ENCODE measurements around the gene DCDC2.
"Not testable (repeated sequence)": the region's sequence is repeated elsewhere in the genome, so short reads cannot be mapped to it uniquely, and the experiment has no call there.

The DCDC2 gene

DNA sequence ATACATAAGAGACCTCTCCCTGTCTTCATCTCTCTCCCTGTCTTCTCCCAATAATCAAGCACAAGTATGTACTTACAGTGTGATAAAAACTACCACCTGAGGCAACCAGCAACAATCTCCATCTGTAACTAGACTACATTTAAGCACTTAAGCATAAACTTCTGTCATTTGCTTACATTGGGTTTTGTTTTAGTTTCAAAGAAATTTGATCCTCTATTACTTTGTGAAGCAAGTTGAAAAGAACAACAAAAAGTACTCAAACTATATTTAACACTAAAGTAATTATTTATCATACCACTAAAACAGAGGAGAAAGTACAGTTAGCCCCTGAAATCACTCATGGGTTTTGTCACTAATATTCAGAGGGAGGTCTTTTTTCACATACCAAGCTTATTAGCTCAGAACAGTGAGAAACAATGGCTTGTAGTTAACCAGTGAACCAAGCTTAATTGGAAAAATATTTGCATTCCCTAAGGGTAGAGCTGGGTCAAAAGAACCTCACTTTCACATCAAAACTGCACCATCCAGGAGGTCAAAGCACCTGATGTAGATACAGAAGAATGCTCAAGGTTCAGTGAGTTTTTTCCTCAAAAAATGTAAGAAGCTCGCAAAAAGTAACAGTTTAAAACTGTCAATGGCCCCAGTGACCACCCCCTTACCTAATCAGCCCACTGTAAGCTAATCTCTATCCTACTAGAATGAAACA, 34.1 kb downstream of the DCDC2 start:
- DNase-seq: no peak

DNA sequence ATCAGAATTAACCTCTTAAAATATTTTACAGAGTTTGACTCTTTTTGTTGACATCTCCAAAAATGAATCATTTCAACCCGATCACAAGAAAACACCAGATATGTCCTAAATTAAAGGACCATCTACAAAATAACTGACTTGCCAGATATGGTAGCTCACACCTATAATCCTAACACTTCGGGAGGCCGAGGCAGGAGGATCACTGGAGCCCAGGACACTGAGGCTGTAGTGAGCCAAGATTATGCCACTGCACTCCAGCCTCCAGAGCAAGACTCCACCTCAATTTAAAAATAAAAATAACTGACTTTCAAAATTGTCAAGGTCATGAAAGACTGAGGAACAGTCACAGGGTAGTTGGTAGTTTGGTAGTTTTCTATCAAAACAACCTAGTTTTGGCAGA, 34.9 kb downstream of the DCDC2 start:
- no peak for DNase-seq

DNA sequence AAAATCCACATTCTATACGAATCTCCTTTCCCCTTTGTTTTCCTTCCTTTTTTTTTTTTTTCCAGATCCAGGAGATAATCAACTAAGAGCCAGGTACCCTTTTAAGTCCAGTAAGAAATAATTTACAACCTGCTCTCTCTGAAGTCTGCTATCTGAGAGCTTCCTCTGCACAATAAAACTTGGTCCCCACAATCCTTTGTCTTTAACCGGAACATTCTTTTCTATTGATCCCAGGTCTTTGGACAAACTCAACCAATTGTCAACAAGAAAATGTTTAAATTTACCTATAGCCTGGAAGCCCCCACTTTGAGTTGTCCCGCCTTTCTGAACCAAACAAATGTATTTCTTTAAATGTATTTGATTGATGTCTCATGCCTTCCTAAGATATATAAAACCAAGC, 35.4 kb downstream of the DCDC2 start:
- not testable (repeated sequence) for DNase-seq

DNA sequence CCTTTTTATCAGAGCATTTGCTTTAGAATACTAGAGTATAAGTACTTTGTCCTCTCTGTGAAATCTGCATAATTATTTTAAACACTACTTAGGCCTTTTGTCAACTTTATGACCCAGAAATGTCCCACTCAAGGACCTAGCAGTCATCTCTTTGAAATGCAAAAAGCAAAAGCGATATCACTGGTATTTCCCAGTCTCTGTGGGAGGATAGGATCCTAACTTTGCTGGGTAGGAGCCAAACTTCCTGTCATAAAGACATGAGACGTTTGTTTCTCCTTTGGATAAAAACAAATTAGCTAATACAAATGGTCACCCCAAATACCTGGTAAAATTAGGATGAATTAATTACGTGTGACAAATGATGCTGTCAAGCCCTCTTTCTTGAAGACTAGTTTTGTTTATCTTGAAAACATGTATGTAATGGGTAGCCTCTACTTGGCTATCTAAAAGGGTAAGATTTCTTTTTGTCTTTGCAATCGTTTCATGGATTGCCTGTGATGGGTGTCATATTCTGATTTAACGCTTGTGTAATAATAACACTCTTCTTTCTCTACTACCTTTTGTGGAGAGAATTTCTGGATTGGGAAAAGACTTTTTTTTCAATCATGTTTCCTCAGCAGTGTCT, 36.2 kb downstream of the DCDC2 start:
- DNase-seq: no peak

DNA sequence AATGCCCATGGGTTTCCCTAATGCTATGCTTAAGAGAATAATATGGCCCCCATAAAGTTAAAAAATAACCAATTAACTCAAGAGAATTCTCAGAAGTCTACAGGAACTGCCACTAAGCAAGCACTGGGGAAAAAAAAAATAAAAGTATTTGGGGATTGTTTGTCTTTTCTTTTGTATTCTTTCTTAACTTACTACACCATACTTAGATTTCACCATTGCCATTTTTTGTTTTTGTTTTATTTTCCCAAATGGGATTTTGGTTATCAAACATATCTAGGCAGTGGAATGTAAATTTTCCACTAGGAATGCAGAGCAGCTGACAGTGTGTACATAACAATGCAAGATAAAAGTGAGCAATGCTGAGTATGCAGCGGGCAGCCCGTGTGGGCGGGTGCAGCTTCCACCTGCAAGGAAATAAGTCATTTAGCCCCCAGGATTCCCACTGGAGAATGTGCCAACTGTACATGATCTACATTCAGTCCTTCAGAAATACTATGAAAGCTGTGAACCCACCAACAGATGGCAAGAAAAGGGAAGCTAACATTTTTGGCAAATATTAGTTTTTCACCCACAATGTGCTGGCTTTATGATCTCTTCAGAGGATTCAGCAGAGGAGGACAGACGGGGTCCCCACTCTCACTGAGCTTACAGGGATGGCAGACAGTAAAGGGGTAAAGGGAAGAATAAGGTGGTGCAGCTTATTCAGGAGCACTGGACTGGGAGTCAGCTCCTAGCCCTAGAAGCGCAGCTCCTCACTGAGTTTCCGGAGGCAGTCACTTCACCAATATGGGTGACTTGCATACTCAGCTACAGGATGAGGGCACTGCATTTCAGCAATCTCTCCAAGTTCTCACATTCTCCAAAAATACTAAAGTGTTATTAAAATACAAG, 44.4 kb downstream of the DCDC2 start:
- DNase-seq: no peak

DNA sequence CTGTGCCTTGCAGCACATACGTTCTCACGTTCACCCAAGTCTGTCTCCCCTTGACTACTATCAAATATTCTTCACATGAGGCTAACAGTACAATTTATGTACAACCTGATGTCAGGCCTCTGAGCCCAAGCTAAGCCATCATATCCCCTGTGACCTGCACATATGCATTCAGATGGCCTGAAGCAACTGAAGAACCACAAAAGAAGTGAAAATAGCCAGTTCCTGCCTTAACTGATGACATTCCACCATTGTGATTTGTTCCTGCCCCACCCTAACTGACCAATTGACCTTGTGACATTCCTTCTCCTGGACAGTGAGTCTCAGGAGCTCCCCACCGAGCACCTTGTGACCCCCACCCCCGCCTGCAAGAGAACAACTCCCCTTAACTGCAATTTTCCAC, 46.1 kb downstream of the DCDC2 start:
- DNase-seq: not testable (repeated sequence)

DNA sequence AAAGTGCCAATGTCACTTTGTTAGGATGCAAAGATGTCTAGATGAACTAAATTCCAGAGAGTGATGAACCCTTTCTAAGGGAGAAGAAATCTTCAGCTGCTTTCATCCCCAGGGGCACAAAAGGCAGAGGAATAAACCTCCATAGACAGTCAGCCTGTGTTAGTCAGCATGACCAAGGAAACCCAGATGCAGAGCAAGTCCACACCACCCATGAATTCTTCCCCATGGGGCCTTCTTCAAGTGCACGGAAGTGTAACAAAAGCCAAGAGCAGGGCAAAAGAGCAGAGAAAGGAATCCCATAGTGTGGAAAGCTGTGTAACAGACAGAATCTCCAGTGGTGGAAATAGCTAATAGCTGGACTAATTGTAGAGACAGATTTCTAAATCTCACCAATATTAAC, 50.0 kb downstream of the DCDC2 start:
- no peak for DNase-seq

DNA sequence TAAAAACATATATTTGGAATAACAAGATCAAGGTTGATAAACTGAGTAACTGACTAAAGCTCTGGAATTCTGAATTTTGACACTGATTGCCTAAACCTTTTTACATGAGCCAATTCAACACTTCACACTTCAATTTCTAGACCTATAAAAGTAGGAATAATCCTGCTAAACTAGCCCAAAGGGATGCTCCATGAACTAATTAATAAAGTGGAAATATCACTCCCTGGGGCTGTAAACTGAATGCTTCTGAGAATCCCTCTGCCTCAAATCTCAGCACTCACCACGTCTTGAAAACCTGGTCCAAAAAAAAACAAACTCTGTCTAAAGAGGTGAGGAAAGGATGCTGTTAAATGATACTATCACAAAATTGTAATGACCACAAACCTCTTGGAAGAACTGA, 50.9 kb downstream of the DCDC2 start:
- DNase-seq: no peak

DNA sequence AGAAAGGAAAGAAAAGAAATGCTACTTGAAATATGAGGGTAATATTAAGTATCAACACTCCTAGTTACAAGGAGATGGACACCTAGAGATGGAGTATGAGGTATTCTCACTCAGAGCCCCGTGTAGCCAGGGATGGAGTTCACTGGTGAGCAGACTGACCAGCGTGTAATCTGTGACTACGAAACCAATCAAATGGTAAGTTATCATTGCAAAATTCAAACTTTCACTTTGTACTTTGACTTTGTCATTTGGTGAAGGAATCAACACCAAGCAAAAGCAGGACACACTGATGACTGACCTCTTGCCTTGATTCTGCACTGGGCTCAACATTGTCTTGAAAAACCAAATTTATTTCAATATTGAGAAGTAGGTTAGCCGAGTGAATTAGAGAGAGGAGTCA, 51.8 kb downstream of the DCDC2 start:
- no peak for DNase-seq

DNA sequence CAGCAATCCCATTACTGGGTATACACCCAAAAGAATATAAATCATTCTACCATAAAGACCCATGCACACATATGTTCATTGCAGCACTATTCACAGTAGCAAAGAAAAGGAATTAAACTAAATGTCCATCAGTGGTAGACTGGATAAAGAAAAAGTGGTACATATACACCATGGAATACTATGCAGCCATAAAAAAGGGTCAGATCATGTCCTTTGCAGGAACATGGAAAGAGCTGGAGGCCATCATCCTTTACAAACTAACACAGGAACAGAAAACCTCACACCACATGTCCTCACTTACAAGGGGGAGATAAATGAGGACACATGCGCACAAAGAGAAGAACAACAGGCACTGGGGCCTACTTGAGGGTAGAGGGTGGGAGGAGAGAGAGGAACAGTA, 60.9 kb downstream of the DCDC2 start:
- no peak for DNase-seq

DNA sequence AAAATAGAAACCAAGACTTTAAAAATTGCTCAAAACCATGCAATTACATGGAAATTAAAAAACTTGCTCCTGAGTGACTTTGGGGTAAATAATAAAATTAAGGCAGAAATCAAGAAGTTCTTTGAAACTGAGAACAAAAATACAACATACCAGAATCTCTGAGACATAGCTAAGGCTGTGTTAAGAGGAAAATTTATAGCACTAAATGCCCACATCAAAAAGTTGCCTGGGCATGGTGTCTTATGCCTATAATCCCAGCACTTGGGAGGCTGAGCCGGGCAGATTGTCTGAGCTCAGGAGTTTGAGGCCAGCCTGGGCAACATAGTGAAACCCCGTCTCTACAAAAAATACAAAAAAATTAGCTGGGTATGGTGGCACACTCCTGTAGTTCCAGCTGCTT, 64.0 kb downstream of the DCDC2 start:
- DNase-seq: not testable (repeated sequence)

DNA sequence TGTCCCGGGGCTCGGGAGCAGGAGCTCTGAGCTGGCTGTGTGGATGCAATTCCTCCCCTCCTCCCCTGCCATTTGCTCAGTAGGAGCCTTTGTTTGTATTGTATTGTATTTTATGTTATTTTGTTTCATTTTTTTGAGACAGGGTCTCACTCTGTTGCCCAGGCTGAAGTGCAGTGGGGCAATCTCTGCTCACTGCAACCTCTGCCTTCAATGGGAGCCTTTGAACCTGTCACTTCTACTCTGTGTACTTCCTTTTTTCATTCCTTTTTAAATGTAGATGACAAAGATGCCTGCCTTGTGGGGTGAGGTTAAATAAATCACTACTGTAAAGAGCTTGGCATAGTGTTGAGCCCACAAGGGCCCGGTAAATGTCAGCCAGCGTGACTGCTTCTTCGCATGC, 70.6 kb downstream of the DCDC2 start:
- no peak for DNase-seq

DNA sequence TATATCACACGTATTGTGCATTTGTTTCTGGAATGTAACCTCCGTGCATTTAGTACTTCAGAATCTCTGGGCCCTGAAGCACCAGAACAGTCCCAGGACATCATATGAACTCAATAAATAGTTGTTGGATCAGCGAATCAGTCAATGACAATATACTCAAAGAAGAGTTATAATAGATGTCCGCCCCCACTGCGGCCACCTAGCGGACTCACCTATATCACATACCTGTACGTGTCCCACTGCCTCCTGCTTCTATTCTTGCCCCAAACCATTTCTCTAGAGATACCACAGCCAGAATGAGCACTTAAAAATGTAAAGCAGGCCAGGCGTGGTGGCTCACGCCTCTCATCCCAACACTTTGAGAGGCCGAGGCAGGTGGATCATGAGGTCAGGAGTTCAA, 73.9 kb downstream of the DCDC2 start:
- no peak for DNase-seq

DNA sequence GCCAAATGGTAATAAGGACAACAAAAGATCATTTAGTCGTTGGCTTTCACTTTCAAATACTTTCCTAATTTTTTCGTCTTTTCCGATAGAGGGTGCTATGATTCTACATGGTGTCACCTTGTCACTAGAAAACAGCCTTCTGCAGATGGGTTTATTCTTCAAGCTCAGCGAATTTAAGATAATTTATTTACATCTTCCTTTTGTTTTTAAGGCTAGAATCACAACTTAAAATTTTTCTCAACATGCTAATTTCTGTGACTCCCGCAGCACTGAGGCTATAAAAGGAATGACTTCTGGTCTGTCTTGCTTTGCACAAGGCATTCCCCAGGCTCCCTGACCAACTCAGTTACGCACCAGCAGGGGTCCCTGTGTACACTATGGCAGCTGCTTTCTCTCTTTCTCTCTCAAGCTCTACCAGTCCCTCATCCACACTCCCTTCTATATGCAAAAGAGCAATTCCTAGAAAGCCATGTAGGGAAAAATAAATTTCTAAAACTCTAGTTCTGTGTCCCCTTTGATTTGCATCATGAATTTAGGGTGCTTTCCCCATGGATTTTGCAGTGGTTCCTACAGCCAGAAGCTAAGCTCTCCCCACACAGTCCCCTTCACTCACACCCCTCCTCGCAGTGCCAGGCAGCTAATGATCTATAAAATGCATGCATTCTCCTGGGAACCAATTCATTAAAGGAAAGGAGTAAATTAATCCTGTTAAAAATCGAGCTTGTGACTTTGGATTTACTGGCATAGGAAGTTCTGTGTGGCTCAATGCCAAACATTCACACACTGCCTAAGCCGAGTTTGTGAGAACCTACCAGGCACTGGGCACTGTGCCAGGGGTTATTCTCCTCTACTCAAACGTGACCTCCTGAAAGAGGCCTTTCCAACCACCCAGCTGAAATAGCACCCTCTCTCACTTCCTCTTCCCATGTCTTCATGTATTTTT, 74.5 kb downstream of the DCDC2 start:
- peak; percentile 92 for DNase-seq

DNA sequence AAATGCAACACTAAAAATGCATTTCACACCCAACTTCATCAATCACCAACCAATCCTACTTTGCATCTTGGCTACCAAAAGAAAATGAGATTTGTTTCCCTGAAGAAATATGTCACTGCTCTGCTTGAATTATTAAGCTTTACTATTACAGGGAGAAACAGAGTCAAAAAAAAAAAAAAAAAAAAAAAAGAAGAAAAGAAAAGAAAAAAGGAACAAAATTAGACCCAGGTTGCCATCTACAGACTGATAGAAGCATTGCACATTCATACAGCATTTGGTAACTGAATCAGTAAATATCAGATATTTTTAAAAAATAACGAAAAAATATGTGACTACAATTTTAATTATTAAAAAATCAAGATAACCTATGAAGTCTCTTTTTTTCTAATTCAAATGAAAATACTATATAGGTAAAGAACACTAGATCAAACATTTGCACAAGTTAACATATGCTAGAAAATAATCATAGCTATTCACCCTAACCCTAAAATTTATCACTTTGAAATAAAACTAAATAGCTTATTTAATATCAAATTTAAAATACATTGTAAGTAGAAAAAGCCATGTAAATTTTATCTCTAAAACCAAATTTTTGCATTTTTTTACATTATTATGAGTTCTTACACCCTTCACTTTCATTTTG, 83.3 kb downstream of the DCDC2 start:
- DNase-seq: peak; percentile 18

DNA sequence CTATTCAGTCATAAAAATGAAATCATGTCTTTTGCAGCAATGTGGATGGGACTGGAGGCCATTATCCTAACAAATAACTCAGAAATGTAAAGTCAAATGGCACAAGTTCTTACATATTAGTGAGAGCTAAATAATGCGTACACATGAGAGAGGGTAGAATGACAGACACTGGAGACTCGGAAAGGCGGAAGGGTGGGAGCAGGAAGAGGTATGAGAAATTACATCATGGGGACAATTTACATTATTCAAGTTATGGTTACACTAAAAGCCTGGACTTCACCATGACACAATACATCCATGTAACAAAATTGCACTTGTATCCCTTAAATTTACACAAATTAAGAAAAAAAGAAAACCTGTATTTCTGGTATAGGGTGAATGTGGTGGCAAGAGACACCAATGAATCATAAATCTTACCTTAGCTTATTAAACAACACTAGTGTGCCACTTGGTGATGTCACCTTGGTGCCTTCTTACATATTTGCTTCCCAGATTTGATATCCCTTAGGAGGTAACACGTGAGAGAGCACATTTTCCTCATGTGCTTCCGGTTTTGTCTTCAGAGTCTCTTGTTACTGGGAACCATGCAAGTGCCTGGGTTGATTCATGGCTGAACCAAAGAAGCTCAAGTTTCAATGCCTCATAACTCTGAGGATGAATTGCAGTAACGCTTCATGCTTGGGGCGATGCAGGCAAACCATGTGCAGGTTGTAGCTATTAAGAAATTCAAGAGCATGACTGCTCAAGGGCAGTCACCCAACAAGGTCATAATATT, 84.6 kb downstream of the DCDC2 start:
- no peak for DNase-seq

DNA sequence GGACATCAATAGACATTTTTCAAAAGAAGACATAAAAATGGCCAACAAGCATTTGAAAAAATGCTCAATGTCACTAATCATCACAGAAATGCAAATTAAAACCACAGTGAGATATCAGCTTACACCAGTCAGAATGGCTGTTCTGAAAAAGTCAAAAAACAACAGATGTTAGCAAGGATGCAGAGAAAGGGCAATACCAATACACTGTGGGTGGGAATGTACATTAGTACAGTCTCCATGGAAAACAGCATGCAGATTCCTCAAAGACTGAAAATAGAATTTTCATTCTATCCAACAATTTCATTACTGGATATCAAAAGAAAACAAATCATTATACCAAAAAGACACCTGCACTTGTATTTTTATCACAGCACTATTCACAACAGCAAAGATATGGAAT, 85.3 kb downstream of the DCDC2 start:
- DNase-seq: no peak

DNA sequence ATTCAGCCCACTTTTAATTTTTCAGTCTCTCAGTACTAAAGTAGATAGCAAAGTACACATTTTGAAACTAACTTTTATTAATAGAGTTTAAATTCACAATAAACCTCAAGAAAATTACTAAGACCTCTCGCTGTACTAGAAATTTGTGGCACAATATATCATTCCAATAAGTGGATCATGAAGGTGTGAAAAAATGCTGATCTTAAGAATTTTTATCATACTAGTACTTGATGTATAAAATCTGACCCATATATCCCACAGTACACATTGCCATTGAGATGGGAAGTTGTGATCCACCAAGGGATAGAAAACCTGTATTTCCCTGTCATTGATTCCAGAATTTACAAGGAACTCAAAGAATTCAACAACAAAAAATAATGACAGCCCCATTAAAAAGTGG, 85.7 kb downstream of the DCDC2 start:
- DNase-seq: no peak

DNA sequence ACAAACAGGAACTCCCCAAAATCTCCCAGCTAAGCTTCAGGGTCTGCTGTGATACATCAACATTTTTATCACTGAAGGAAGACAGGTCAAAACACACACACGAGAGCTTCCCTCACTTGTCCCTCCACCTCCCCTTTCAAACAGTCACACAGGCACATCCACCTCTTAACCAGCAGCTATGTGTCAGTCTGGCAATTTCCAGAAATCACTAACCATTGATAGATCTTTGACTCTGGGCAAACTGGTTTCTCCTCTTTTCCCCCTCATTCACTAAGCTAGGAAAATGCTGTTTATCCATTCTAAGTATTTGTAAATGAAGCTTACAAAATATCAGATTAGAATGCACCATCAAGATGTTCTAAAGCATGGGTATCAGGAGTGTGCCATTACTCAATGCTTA, 87.8 kb downstream of the DCDC2 start:
- no peak for DNase-seq

DNA sequence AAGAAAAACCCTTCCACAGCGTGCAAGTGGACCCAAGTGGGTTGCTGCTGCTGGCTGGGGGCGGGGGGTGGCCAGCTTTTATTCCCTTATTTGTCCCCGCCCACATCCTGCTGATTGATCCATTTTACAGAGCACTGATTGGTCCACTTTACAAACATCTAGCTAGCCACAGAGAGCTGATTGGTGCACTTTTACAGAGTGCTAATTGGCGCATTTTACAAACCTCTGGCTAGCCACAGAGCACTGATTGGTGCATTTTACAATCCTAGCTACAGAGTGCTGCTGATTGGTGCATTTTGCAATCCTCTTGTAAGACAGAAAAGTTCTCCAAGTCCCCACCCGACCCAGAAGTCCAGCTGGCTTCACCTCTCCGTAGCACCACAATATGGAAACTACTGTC, 99.6 kb downstream of the DCDC2 start:
- DNase-seq: not testable (repeated sequence)

DNA sequence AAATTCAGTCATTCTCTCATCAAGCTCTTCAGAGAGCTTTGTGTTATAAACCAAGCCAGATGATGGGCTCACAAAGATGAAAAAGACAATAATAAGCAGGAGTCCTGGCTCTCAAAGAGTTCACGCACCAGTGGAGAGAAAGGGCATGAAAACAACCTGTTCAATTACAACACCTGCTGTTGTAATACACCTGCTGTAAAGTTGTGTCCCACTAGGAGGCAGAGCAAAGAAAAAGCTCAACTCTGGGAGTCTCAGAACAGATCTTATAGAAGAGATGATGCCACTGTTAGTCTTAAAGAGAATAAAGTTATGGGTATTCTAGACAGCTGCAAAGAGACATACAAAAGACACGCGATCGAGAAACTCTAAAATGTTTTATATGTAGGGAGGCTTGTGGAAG, 100.6 kb downstream of the DCDC2 start:
- no peak for DNase-seq

DNA sequence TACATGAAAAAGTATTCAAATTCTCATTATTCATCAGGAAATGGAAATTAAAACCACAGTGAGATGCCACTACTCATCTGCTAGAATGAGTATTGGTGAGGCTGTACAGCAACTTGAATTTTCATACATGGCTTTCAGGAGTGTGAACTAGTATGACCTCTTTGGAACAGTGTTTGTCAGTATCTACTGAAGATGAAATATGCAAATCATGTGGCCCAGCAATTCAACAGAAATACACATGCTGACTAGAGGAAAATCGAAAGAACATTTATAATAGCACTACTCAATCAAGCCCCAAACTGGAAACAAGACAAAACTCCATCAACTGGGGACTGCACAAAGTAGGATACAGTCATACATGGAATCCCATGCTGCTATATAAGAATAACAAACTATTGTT, 102.2 kb downstream of the DCDC2 start:
- no peak for DNase-seq

Measured in NCI-H1092 treated with DMSO at 0.1 percent for 48 hours (cell line).